CD4-positive, alpha-beta T cell treated with Interleukin-6 for 4 hours (primary cell): ENCODE results near the gene OSTN.
"Not testable (repeated sequence)": the region's sequence is repeated elsewhere in the genome, so short reads cannot be mapped to it uniquely, and the experiment has no call there.

Experiments used
- DNase-seq: peaks from one replicate; pipeline ENCODE4 v3.0.0-alpha.2; 2020; ENCODE audit warnings: mixed read lengths

Gene OSTN

DNA sequence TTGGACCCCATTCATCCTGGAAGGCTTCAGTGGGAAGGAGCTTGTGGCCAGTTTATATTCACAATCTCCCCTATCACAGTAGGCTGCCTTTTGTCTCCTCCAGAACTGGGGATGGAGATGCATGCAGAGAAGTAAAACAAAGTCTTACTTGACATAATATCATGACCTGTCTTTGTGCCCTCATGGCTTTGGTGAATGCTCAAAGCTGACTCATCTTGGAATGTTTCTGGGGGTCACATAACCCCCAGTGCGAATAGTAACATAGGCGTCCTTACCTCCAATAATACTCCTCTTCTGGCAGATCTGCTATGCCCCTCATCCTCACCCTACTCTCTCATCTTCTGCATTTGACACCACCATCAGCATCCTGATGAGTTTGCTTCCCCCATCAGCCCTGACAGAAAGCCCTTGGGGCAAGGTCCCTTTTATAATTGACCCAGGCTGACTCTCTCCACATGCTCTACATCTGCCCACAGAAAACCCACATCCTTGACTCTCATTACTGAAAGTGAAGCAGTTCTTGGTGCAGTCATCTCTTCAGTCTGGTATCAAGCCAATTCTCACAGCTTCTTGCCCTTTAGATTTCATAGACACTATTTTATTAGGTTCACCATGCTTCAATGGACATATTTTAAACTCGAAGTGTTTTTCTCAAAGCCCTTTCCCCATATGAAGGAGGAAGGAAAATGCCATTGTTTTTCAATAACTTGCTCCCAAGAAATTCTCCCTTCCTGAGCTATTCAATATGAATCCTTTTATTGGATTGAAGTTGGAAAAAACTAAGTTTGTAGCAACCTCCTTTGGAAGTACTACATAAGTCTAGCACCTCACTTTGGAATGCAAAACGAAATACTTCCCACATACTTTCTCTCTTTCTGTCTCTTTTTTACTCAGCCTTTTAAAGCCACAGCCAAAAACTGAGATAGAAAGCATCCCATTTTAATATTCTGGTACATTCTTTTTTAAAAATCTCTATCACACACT, 36.6 kb downstream of the OSTN start:
- DNase-seq: no peak

DNA sequence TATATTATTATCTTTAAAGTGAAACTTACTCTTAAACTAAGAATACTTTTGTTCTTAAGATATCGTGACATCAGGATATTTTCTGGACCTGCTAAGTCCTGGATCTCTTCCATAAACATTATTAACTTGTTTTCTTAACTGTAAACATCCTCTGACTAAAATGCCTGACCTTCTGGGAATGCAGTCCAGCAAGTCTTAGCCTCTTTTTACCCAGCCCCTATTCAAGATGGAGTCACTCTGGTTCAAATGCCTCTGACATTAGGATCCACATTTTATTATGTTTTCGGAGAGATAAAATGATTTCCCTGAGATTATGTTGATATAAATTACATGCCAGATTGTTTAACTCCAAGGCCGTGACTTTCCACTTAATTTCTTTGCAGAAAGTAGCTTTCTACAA, 37.6 kb downstream of the OSTN start:
- DNase-seq: no peak

DNA sequence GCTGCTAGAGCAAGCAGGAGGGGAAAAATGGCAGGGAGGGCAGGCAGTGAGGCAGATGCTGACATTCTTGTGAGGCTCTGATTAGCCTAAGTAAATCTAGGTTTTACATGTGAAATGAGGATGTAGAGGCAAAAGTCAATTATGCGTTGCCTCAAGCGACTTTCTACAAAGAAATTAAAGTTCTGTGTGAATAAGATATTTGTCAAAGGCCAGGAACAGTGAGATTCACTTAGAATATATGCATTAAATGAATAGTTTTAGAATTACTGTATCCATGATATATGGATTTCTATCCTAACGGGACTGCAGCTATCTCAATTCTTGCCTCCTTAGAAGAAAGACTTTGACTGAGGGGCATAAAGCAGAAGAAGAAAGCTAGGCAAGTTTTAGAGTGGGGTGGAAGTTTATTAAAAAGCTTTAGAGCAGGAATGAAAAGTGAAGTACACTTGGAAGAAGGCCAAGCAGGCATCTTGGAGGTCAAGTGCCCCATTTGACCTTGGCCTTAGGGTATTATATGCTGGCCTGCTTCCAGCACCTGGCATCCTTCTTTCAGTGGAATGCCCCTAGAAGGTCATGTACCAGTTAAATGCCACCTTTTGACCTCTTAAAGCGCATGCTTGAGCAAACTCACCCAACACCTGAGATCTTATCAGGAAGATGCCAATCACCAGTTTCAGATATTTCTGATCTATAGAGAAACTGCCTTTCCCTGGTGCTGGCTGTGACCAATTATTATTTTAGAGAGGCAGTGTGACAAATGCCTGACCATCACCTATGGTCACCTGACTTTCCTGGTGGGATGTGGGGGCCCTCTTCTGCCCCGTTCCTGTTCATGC, 38.2 kb downstream of the OSTN start:
- DNase-seq: no peak

DNA sequence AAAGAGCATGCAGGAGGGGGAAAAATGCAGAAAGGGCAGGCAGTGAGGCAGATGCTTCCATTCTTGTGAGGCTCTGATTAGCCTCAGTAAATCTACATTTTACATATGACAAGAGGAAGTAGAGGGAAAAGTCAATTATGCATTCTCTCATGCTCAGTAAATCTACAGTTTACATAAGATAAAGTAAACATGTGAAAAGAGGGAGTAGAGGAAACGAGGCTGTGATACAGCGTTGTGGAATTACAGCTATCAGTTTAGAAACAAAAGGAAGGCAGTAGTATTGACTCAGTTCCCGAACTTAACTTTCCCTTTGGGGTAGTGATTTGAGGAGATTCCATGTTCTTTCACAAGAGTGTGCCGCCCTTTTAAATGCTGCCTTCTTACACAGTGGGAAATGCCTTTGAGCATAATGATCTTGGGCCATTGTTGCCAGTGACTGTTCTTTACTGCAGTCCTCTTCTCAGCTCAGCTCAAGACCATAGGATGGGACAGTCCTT, 39.3 kb downstream of the OSTN start:
- DNase-seq: no peak

DNA sequence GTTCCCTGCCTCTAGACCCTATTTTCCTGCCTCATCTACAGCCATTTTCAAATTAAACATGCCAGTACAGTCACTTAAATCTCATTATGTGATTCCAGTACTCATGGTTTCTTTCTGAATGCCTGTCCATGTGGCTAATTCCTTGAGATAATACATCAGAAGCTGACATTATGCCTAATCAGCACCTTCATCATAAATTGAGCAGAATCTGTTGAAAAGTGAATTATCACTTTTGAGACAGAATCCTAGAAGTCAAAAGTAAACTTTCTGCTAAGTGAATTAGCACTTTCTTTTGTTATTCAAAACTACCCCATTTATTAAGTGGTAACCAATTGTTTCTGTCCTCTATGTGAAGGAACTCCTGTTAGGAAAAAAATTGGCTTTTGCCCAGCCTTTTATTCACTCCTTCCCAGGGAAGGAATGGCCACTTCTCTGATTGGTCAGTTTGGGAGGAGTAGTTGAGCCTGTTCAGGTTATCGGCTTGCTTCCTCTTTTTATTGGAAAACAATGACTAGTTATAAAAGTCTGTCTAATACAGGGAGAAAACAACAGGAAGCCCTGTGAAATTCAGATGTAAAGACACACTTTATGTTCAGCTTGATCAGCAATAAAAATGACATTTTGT, 40.5 kb downstream of the OSTN start:
- no peak for DNase-seq

DNA sequence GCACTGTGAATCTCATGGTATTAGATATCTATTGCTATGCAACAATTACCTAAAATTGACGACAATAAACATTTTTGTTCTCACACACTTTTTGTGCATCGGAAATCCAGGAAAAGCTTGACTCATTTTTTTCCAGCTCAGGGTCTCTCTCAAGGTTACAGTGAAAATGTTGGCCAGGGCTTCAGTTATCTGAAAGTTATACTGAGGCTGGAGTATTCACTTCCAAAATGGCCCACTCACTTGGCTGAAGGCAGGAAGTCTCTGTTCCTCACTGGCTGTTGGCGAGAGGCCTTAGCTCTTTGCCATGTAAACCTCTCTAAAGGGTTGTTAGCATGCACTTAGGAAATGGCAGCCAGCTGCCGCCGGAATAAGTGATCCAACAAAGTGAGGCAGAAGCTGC, 41.4 kb downstream of the OSTN start:
- no peak for DNase-seq

DNA sequence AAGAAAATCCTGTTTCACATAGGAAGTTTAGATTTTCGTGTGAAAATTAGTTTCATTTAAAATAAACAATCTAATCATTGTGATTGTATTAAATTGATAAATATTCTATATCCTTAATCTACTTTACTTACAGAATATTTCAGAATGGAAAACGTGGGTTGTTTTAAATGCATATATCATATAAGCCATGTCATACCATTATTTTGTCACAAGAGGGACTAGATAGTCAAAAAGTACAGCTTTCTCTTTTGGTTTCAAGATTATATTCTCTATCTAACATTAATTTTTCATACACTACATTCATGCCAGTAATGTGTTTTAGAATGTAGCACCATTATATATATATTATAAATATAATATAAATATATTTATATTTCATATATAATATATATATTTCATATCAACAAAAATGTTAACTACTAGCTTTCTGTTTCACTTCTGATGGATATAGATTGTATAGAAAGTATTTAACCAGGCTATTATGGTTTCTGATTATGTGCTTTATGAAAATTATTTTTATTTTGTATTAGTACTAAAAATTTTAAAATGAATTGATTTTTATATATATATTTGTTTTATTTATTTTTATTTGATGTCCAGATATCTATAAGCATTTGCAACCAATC, 45.3 kb downstream of the OSTN start:
- DNase-seq: no peak

DNA sequence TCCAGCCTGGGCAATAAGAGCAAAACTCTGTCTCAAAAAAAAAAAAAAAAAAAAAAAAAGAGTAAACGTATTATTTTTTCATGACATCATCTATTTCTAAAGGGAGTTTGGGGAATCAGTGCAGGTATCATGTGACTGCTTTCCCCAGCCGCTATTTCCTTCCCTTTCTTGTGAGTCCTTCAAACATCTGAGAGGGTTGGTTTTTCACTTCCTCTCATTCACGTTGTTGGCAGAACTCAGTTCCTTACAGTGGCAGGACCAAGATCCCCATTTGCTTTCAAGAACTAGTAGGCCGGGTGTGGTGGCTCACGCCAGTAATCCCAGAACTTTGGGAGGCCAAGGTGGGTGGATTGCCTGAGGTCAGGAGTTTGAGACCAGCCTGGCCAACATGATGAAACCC, 47.0 kb downstream of the OSTN start:
- DNase-seq: not testable (repeated sequence)

DNA sequence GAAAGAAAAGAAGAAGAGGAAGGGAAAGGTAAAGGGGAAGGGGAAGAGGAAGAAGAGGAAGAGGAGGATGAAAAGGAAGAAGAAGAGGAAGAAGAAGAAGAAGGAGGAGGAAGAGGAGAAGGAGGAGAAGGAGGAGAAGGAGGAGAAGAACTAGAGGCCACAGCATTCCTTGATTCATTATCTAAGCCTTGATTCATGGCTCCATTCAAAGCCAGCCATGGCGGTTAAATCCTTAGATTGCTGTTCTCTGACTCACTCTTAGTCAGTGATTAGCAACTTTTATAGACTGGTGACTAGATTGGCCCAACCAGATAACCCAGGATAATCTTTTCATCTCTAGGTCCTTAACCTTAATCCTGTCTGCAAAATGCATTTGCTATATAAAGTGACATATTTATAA, 47.6 kb downstream of the OSTN start:
- DNase-seq: no peak

DNA sequence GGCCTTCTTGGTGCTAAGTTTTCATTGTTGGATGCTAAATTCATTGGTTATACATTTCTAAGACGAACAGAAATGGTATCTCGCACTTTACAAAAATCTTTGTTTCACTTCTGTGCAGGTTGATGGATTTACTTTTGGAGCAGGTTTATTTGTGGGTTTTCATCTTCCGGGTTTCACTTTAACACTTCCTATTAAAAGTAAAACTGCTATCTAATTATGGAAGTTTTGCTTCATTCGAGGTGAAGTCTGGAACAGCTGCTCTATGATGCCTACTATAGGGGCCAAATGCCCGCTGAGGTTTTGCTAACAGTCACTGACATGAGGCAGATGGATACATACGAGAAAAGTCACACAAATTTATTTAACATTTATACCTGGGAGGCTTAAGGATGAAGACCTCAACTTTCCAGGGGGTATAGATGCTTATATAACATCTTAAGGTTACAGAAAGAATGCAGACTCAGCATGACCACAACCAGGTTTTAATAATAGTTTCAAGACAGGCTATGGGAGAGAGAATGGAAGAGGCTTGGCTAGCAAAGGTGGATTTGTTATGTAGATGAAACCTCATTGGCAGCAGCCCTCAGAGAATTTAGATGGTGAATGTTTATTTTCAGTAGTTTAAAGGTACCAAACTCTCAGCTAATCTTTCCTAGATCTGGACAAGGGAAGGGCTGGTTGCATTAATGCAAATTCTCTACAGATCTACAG, 54.2 kb downstream of the OSTN start:
- no peak for DNase-seq

DNA sequence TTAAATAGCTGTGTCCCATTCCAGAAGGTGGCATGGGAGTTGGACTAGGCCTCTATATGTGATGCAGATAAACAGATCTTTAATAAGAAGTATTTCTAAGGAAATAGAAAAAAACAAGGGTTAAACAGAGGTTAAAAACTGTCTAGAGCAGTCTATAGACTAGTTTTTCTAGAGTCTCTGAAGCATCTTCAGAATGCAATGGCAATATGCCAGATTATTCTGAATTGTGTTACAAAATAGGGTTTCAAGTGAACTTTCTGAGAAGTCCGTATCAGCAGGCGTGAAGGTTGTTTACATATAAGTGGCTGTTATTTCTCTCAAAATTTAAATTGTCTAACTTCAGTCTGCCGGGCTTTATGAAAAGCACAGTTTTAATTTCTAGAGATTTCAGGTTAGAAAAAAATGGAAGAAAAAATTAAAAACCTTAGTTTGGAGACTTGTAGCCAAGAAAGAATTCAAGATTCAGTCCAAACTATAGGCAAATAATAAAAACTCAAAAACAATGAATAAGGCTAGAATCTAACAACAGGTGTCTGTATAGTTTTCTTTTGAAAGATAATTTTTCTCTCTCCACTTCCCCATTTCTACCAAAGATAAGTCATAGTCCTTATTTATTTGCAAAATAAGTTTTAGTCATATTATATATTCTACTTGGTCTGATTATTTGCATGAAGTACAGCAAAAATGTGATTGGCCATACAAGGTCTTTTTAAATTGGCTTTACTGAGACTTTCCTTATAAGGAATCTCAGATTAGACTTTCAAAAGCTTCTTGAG, 55.2 kb downstream of the OSTN start:
- no peak for DNase-seq

DNA sequence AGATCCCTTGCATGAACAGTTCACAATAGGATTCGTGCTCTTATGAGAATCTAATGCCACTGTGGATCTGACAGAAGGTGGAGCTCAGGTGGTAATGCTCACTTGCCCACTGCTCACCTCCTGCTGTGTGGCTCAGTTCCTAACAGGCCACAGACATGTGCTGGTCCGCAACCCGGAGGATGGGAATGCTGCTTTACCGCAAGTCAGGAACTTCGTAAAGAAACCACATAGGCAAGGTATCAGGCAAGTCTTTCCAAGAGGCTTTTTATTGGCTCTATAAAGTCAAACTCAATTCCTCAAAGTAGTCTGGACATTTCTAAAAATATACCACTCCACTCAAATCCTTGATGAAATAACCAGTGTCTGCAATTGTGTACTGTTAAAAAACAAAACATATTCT, 56.1 kb downstream of the OSTN start:
- no peak for DNase-seq

DNA sequence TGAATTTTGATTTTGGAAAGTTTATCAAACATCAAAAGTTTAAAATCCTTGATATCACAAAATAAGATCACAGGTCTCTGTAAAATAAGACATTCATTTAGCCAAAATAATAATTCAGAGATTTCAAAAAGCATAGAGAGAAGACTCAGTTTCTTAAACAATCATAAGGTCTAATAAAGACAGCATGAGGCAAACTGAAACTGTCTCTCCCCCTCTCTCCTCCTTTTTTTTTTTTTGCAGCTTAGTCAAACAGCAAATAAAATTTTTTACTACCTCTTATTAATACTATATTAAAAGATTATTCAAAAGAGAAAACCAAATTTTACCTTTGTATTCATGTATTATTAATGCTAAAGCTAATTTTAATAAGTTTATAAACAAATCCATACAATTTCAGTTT, 57.4 kb downstream of the OSTN start:
- no peak for DNase-seq

DNA sequence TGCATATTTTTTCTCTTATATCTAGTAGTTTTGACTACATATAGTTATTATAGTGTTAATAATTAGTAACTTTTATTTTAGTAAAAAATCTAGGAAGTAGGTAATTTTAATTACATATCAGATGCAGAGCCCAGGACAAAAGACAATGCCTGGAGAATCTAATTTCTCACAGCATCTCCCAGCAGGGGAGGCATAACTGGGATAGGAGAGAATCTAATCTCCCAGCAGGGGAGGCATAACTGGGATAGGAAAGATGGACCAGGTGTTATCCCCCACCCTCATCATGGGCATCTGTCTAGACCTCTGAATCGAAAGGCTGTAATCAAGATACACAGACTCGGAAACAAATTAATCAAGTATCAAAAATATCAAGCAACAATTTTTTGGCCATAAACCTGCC, 58.2 kb downstream of the OSTN start:
- no peak for DNase-seq

DNA sequence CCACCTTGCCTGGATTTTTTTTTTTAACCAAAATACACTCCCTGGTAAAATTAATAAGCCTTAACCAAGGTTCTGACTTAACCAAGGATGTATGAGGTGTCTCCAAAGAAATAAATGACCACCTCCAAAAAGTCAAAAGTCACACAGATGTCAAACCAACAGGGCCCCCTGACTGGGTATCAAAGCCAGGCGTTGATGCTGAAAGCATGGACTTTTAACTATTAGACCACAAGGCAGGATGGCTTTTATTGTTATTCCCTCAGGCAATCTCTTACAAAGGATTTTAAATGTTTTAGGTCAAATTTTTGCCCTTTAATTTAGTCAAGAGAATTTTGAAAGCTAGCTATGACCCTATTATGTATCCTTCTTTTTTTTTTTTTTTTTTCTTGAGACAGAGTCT, 60.4 kb downstream of the OSTN start:
- DNase-seq: no peak

DNA sequence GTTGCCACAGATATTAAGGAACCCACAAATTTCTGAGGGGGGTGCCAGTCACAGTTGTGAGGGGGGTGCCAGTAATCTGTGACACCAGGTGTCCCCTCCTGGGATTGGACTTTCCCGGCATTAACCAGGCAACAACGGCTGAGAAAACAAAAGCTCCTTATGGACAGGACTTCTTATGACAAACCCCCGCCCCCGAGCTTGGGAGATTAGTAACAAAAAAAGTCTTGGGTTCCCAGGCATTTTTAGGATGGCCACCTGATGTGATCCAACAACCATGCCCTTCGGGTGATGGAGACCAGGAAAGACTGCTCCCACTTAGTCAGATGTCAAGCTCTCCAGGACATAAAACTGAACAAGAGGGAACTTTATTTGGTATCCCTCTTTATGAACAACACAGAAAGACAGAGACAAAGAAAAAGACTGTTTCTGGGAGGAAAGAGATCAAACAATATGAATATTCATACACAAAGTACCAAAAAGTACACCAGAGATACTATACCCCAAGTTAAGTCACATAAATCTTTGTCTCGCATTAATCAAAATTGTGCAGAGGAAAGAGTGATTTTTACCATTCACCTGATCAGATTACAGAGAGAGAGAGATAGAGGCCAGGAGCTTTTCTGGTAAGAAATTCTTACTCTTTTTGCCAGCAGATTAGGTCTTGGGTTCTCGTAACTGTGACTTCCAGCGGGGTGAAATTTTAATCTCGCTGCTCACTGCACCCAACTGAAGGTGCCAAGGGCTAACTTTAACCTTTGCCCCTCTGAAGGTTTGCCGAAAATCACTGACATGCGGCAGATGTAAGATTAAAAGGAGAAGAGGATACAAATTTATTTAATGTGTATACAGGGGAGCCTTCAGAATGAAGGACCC, 61.6 kb downstream of the OSTN start:
- DNase-seq: no peak

DNA sequence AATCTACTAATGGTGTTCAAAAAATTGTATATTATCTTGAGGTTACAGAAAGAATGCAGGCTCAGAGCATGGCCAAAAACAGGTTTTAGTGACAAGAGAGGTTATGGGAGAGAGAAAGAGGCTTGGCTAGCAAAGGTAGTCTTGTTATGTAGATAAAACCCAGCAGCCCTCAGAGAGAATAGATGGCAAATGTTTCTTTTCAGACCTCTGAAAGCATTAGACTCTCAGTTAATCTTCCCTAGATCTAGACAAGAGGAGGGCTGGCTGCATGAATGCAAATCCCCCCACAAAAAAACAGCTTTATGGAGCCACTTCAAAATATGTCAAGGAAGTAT, 62.2 kb downstream of the OSTN start:
- DNase-seq: no peak

DNA sequence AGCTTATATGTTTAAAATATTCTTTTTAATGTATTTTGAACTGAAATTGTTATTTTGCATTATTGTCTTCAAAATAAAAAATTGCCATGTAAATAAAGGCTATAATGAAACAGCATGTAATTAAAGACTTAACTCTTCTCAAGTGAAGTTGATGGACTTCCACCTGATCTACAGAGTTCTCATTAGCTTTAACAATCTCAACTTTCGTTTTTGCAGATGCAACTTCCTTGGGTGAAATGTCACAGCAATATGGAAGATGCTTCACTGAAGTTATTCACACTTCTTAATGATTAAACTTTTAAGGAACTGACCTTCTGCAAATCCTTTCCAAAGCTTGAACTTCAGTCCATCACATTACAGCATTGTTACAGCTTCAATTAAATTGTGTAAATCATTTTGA, 63.6 kb downstream of the OSTN start:
- no peak for DNase-seq

DNA sequence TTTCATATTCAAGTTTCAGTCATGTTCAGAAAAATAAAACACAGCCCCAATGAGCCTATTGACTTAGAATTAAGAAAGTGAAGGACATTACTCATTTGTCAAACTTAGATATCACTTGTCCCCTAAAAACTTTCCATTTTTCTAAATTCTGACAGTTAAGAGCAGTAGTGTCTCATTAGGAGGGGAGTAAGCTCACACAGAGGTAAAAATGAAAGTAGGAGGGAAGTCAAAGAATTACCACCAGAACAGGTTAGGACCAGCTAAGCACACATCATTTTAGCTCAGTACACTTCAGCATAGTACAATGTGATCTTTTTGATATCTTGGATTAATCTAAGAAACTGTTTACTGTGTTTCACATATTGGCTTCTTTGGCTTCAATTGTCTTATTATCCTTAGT, 64.3 kb downstream of the OSTN start:
- DNase-seq: no peak

DNA sequence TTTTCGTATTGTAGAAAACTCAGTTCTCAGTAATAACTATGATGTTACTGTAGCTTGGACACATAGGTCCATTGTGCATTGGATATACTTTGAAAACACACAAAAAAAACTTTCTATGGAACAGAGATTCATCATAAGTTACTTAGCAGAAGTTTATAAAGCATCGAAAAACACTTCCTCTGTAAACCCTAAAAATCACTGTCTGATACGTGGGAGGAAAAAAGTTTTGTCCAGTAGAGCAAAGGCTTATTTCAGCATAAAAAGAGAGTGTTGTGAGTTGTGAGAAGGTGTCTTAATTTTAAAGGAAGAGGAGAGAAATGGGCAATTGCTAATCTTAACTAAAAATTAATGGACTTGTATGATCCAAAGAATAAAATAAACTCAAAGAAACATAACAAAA, 64.8 kb downstream of the OSTN start:
- DNase-seq: no peak

DNA sequence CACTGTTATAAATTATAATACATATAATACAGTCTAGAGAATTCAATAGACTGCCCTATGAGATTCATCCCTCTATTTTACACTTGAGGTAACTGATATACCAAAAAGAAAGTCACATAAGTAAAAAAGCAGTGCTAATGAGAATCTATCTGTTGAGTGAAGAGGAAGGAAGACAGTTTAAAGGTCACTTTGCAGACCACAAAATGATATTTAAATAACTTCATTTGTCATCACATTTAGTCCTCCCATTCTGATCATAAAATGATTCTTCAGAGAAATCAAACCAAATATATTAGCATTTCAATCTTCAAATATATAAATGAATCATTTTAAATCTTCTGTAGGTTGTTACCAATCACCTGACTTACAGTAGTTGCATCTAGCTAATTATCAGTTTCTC, 69.7 kb downstream of the OSTN start:
- no peak for DNase-seq
